Endothelial cell (in vitro differentiated cells): ENCODE results near the gene ZNF497. TPM values are rescaled to one million over a fixed set of nuclear protein-coding genes. Genes with fewer than 3 reads are reported as not detected.
"Not testable (repeated sequence)": the region's sequence is repeated elsewhere in the genome, so short reads cannot be mapped to it uniquely, and the experiment has no call there.

Experiments
- DNase-seq: peaks from one replicate; pipeline ENCODE4 v3.0.0; 2021; ENCODE audit warnings: low spot score
- H3K27ac Mint-ChIP-seq: one replicate; pipeline ENCODE4 v1.8.0; 2021; ENCODE audit warnings: mixed read lengths, inconsistent platforms; ENCODE audit not compliant: unreplicated experiment
- H3K27me3 Mint-ChIP-seq: one replicate; pipeline ENCODE4 v1.8.0; 2021; ENCODE audit warnings: mild to moderate bottlenecking, moderate library complexity, mixed read lengths, inconsistent platforms; ENCODE audit not compliant: unreplicated experiment
- H3K36me3 Mint-ChIP-seq: one replicate; pipeline ENCODE4 v1.8.0; 2021; ENCODE audit warnings: mild to moderate bottlenecking, low read depth, mixed read lengths, inconsistent platforms; ENCODE audit not compliant: unreplicated experiment
- H3K4me1 Mint-ChIP-seq: one replicate; pipeline ENCODE4 v1.8.0; 2021; ENCODE audit warnings: mild to moderate bottlenecking, mixed read lengths, inconsistent platforms; ENCODE audit not compliant: unreplicated experiment
- H3K4me3 Mint-ChIP-seq: one replicate; pipeline ENCODE4 v1.8.0; 2021; ENCODE audit warnings: mild to moderate bottlenecking, mixed read lengths, inconsistent platforms; ENCODE audit not compliant: unreplicated experiment
- H3K9me3 Mint-ChIP-seq: one replicate; pipeline ENCODE4 v1.8.0; 2021; ENCODE audit warnings: mixed read lengths, inconsistent platforms; ENCODE audit not compliant: unreplicated experiment
- CTCF ChIP-seq: fragments of 200-600 bp; sonication (generic); IDR thresholded peaks from one replicate; pipeline ENCODE4 v1.5.0; 2021; ENCODE audit warnings: antibody characterized with exemption; ENCODE audit not compliant: unreplicated experiment
- total RNA-seq: library from RNA; stranded (reverse); fragmentation: NEBNext Ultra II Directional; extraction: Animal tissue kit (Norgen Biotek cat#: 25700); gene quantifications from one replicate; pipeline ENCODE4 v1.2.1, GENCODE V29; 2021; ENCODE audit not compliant: unreplicated experiment

The ZNF497 gene
- total RNA-seq, 1 donor from 2014 or later: 3.6 TPM

GRCh38 chr19:58315580-58315979 lies 47.0 kb downstream of the ZNF497 start:
- peaks cover 4% of the 10 kb centered on the region for H3K27me3 Mint-ChIP-seq
- TF ChIP-seq CTCF: no peak
- no peak for DNase-seq
- peak overlapping the region; percentile 40 for H3K4me3 Mint-ChIP-seq
- H3K4me1 Mint-ChIP-seq: no peaks in the 10 kb centered on the region
- no peaks in the 10 kb centered on the region for H3K9me3 Mint-ChIP-seq
- no peak overlapping the region for H3K27ac Mint-ChIP-seq
- peaks cover 33% of the 10 kb centered on the region for H3K36me3 Mint-ChIP-seq

- no peak for TF ChIP-seq CTCF
- Mint-ChIP-seq H3K4me1 (peaks cover 10% of the 10 kb centered on the region), H3K9me3 (no peaks in the 10 kb centered on the region), H3K27me3 (peaks cover 4% of the 10 kb centered on the region), H3K36me3 (peaks cover 47% of the 10 kb centered on the region), H3K27ac (no peak overlapping the region), H3K4me3 (peak overlapping the region; percentile 51)
- DNase-seq: no peak
Observed at GRCh38 chr19:58311345-58311865, 51.1 kb downstream of the ZNF497 start.

DNA sequence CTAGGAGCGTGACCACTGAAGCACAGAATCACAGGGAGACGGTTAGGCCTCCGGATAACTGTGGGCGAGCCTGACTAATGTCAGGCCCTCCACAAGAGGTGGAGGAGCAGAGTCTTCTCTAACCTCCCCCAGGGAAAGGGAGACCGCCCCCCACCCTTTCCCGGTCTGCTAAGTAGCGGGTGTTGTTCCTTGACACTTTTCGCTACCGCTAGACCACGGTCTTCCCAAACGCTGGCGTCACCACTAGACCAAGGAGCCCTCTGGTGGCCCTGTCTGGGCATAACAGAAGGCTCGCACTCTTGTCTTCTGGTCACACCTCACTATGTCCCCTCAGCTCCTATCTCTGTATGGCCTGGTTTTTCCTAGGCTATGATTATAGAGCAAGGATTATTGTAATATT lies 51.9 kb downstream of the ZNF497 start:
- peak; percentile 26 for TF ChIP-seq CTCF
- not testable (repeated sequence) for H3K9me3 Mint-ChIP-seq, H3K27ac Mint-ChIP-seq, H3K27me3 Mint-ChIP-seq, H3K4me3 Mint-ChIP-seq
- H3K36me3 Mint-ChIP-seq: peaks cover 53% of the 10 kb centered on the region
- DNase-seq: peak; percentile 70
- H3K4me1 Mint-ChIP-seq: peaks cover 17% of the 10 kb centered on the region

- H3K27ac Mint-ChIP-seq: no peak overlapping the region
- no peak overlapping the region for H3K4me3 Mint-ChIP-seq
- no peak for TF ChIP-seq CTCF
- H3K36me3 Mint-ChIP-seq: peaks cover 47% of the 10 kb centered on the region
- H3K27me3 Mint-ChIP-seq: peaks cover 11% of the 10 kb centered on the region
- no peaks in the 10 kb centered on the region for H3K9me3 Mint-ChIP-seq
- DNase-seq: no peak
- peaks cover 27% of the 10 kb centered on the region for H3K4me1 Mint-ChIP-seq
Observed at GRCh38 chr19:58307736-58308135, 54.8 kb downstream of the ZNF497 start.

GRCh38 chr19:58305932-58306323 lies 56.6 kb downstream of the ZNF497 start:
- H3K9me3 Mint-ChIP-seq: no peaks in the 10 kb centered on the region
- no peak for DNase-seq
- peaks cover 35% of the 10 kb centered on the region for H3K36me3 Mint-ChIP-seq
- H3K4me1 Mint-ChIP-seq: peaks cover 27% of the 10 kb centered on the region
- H3K27me3 Mint-ChIP-seq: peaks cover 11% of the 10 kb centered on the region
- H3K27ac Mint-ChIP-seq: peak overlapping the region; percentile 100
- peak overlapping the region; percentile 100 for H3K4me3 Mint-ChIP-seq
- TF ChIP-seq CTCF: no peak
